ENCODE data around the gene KIF26B. TPM values are rescaled to one million over a fixed set of nuclear protein-coding genes. Genes with fewer than 3 reads are reported as not detected.
"Not testable (repeated sequence)": the region's sequence is repeated elsewhere in the genome, so short reads cannot be mapped to it uniquely, and the experiment has no call there.

The KIF26B gene
- polyA plus RNA-seq, 6 donors from 2014 or later, result 0.01 to 0.04 TPM; not detected in 4

GRCh38 chr1:245694753-245695195, 540.0 kb downstream of the KIF26B start:
- Mint-ChIP-seq H3K4me3 (no peak overlapping the region), H3K9me3 (no peaks in the 10 kb centered on the region), H3K27ac (no peak overlapping the region), H3K36me3 (no peaks in the 10 kb centered on the region), H3K4me1 (peaks cover 12 to 14% (median 13%) of the 10 kb centered on the region in 3 donors), H3K27me3 (peaks cover 0 to 4% (median under 1%) of the 10 kb centered on the region in 3 donors)
- ATAC-seq (ENCODE audit: low read depth in 2 of 2), result no peak
- no peak for DNase-seq

- H3K9me3 Mint-ChIP-seq, result no peaks in the 10 kb centered on the region
Observed at GRCh38 chr1:245695211-245695610, 540.4 kb downstream of the KIF26B start.

GRCh38 chr1:245695701-245696100, 540.9 kb downstream of the KIF26B start:
- not testable (repeated sequence) for H3K9me3 Mint-ChIP-seq; H3K36me3 Mint-ChIP-seq; ATAC-seq (ENCODE audit: low read depth in 2 of 2); H3K27ac Mint-ChIP-seq; DNase-seq; H3K4me3 Mint-ChIP-seq; H3K27me3 Mint-ChIP-seq
- H3K4me1 Mint-ChIP-seq, result peaks cover 14 to 20% (median 16%) of the 10 kb centered on the region in 3 donors

More at GRCh38 chr1:245695211-245695610, 540.4 kb downstream of the KIF26B start:
- Mint-ChIP-seq H3K27ac (peak overlapping the region in 1 of 6 donors; percentile 76), H3K36me3 (no peaks in the 10 kb centered on the region), H3K27me3 (peaks cover 0 to 4% (median 0%) of the 10 kb centered on the region in 3 donors), H3K4me3 (no peak overlapping the region), H3K4me1 (peaks cover 14 to 19% (median 16%) of the 10 kb centered on the region in 3 donors)
- DNase-seq (no peak), ATAC-seq (ENCODE audit: low read depth in 2 of 2) (no peak)

DNA sequence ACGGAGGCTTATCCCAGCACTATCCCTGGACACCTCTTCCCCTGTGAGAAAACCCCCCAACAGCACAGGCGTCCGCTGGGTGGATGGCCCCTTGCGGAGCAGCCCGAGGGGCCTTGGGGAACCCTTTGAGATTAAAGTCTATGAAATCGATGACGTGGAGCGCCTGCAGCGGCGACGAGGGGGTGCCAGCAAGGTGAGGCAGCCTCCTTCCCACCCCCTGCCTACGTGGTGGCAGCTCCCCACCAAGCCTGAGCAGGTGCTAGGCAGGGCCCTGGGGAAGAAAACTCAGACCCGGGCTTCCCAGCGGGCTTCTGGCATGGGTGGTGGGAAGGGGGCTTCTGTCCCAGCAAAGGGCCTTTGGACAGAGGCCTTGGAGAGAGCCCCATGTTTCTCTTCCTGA, 543.3 kb downstream of the KIF26B start:
- no peak for DNase-seq
- peaks cover 14 to 20% (median 20%) of the 10 kb centered on the region in 3 donors for H3K4me1 Mint-ChIP-seq
- no peak overlapping the region for H3K4me3 Mint-ChIP-seq
- peak overlapping the region in 3 of 6 donors; percentile 79 to 98 (median 84) for H3K27ac Mint-ChIP-seq
- ATAC-seq (ENCODE audit: low read depth in 2 of 2), result no peak
- no peaks in the 10 kb centered on the region for H3K36me3 Mint-ChIP-seq
- H3K27me3 Mint-ChIP-seq, result no peaks in the 10 kb centered on the region
- H3K9me3 Mint-ChIP-seq, result no peaks in the 10 kb centered on the region

DNA sequence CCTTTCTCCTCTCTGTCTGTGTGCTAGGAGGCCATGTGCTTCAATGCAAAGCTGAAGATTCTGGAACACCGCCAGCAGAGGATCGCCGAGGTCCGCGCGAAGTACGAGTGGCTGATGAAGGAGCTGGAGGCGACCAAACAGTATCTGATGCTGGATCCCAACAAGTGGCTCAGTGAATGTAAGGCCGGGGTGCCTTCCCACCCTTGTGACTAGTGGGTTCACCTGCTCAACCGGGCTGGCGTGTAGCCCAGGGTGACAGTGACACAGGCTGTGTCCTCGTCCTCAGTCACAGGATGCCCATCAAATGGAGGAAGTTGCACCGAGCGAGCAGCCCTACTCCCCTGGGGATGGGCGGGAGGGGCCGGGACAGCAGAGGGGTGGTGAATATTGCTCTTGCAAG, 544.1 kb downstream of the KIF26B start:
- peak overlapping the region; percentile 74 to 98 (median 86) for H3K27ac Mint-ChIP-seq
- ATAC-seq (ENCODE audit: low read depth in 2 of 2) (peak; percentile 93 to 94), DNase-seq (peak; percentile 62)
- peak overlapping the region in 5 of 8 donors; percentile 23 to 75 (median 65) for H3K4me3 Mint-ChIP-seq
- H3K27me3 Mint-ChIP-seq, result no peaks in the 10 kb centered on the region
- no peaks in the 10 kb centered on the region for H3K36me3 Mint-ChIP-seq
- peaks cover 14 to 20% (median 20%) of the 10 kb centered on the region in 3 donors for H3K4me1 Mint-ChIP-seq
- H3K9me3 Mint-ChIP-seq, result no peaks in the 10 kb centered on the region

DNA sequence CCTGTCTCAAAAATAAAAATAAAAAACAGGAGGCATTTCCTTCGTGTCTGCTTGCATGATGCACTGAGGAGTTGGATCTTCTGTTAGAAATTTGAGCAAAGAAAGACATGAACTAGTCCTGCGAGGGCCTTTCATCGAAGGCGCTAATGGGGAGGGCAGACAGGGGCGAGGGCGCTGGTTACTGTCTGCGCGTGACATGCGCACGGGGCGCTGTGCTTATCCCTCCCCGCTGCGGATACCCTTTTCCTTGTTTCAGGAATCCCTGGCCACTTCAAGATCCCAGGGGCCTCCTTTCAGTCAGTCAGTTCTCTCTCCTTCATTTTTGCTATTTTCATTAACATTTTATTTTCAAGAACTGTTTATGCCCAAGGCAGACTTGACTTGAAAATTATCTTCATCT, 545.8 kb downstream of the KIF26B start:
- no peak overlapping the region for H3K4me3 Mint-ChIP-seq
- H3K27ac Mint-ChIP-seq, result no peak overlapping the region
- no peaks in the 10 kb centered on the region for H3K27me3 Mint-ChIP-seq
- ATAC-seq (ENCODE audit: low read depth in 2 of 2) (no peak), DNase-seq (no peak)
- H3K36me3 Mint-ChIP-seq, result no peaks in the 10 kb centered on the region
- H3K9me3 Mint-ChIP-seq, result no peaks in the 10 kb centered on the region
- peaks cover 16 to 20% (median 20%) of the 10 kb centered on the region in 3 donors for H3K4me1 Mint-ChIP-seq

- Mint-ChIP-seq H3K4me1 (peaks cover 16 to 20% (median 20%) of the 10 kb centered on the region in 3 donors), H3K27me3 (no peaks in the 10 kb centered on the region), H3K36me3 (no peaks in the 10 kb centered on the region), H3K9me3 (no peaks in the 10 kb centered on the region), H3K27ac (peak overlapping the region in 2 of 6 donors; percentile 18 to 94), H3K4me3 (no peak overlapping the region)
- DNase-seq, result no peak
- no peak for ATAC-seq (ENCODE audit: low read depth in 2 of 2)
Observed at GRCh38 chr1:245701631-245702030, 546.8 kb downstream of the KIF26B start.

DNA sequence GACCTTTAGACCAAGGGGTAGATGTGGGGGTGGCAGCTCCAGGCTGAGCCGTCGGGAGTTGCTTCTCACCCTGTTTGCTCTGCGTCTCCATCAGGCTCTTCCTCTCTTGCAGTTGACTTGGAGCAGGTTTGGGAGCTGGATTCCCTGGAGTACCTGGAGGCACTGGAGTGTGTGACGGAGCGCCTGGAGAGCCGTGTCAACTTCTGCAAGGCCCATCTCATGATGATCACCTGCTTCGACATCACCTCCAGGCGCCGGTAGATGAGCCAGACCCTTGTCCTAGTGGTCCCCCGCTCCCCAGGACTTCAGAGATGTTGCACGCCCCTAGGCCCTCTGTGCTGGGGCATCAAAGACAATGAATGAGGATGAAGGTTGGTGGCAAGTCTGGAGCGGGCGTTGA, 547.6 kb downstream of the KIF26B start:
- peak overlapping the region in 1 of 6 donors; percentile 34 for H3K27ac Mint-ChIP-seq
- H3K4me3 Mint-ChIP-seq, result no peak overlapping the region
- no peaks in the 10 kb centered on the region for H3K36me3 Mint-ChIP-seq
- DNase-seq, result no peak
- no peaks in the 10 kb centered on the region for H3K9me3 Mint-ChIP-seq
- ATAC-seq (ENCODE audit: low read depth in 2 of 2), result no peak
- H3K4me1 Mint-ChIP-seq, result peaks cover 16 to 20% (median 20%) of the 10 kb centered on the region in 3 donors
- no peaks in the 10 kb centered on the region for H3K27me3 Mint-ChIP-seq

DNA sequence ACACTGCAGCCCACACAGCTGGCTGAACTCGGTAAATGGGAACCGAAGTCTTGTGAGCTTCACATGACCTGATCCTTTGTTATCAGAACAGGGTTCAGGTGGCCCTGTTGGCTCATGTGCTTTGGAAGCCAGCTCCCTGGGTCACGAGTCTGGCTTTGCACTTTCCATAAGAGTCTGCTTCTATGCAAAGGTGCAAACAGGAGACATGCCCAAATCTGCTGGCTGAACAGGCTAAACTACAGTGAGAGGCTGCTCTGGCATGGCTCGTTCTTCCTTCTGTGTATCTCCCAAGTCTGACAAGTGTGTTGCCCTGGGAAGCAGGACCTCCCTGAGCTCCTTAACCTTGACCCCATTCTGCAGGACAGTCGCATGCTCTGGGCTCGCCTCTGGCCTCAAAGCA, 549.6 kb downstream of the KIF26B start:
- ATAC-seq (ENCODE audit: low read depth in 2 of 2), result no peak
- DNase-seq, result no peak
- Mint-ChIP-seq H3K4me3 (no peak overlapping the region), H3K27me3 (no peaks in the 10 kb centered on the region), H3K4me1 (peaks cover 8 to 11% (median 10%) of the 10 kb centered on the region in 3 donors), H3K36me3 (no peaks in the 10 kb centered on the region), H3K9me3 (no peaks in the 10 kb centered on the region), H3K27ac (no peak overlapping the region)

DNA sequence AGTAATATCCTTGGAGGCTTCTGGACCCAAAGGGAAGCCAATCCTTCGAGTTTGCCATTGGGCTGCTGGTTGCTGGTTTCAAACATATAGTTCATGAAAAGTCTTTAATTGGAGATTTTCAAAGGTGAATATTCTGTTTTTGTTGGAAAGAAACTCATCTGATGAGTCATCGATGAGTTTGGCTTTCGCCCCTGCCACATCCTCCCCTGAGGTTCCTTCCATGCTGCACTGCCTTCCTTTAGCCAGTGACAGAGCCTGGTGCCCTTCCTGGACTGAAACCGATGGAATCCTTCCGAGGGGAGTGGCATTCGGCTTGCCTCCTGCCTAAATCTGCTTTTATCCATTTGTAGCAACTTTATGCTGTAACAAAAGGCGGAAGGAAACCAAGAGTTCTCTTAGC, 550.0 kb downstream of the KIF26B start:
- ATAC-seq (ENCODE audit: low read depth in 2 of 2) (no peak), DNase-seq (no peak)
- no peak overlapping the region for H3K27ac Mint-ChIP-seq
- H3K36me3 Mint-ChIP-seq, result no peaks in the 10 kb centered on the region
- H3K4me1 Mint-ChIP-seq, result peaks cover 4 to 7% (median 6%) of the 10 kb centered on the region in 3 donors
- no peak overlapping the region for H3K4me3 Mint-ChIP-seq
- H3K9me3 Mint-ChIP-seq, result no peaks in the 10 kb centered on the region
- no peaks in the 10 kb centered on the region for H3K27me3 Mint-ChIP-seq

DNA sequence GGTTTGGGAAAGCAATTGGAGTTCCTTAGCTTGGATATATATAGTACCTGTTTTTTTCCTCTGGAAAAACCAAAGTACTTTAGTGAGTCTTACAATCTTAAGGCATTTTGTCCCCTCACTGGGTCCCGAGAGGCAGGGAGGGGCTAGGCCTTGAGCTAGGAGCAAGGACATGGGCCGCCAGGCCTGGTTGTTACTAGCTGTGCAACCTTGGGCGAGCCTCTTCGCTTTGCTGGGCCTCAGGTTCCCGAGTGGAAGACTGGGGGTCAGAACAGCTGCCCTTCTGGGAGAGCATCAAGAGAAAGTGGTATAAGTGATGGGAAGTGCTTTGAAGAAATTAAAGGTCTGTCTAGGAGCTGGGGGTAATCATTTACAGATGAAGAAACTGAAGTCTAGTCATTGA, 553.2 kb downstream of the KIF26B start:
- Mint-ChIP-seq H3K9me3 (no peaks in the 10 kb centered on the region), H3K4me1 (peaks cover 0 to 10% (median 4%) of the 10 kb centered on the region in 3 donors), H3K36me3 (no peaks in the 10 kb centered on the region), H3K27ac (no peak overlapping the region), H3K27me3 (peaks cover 0 to 8% (median 0%) of the 10 kb centered on the region in 3 donors), H3K4me3 (no peak overlapping the region)
- DNase-seq, result no peak
- ATAC-seq (ENCODE audit: low read depth in 2 of 2), result no peak

DNA sequence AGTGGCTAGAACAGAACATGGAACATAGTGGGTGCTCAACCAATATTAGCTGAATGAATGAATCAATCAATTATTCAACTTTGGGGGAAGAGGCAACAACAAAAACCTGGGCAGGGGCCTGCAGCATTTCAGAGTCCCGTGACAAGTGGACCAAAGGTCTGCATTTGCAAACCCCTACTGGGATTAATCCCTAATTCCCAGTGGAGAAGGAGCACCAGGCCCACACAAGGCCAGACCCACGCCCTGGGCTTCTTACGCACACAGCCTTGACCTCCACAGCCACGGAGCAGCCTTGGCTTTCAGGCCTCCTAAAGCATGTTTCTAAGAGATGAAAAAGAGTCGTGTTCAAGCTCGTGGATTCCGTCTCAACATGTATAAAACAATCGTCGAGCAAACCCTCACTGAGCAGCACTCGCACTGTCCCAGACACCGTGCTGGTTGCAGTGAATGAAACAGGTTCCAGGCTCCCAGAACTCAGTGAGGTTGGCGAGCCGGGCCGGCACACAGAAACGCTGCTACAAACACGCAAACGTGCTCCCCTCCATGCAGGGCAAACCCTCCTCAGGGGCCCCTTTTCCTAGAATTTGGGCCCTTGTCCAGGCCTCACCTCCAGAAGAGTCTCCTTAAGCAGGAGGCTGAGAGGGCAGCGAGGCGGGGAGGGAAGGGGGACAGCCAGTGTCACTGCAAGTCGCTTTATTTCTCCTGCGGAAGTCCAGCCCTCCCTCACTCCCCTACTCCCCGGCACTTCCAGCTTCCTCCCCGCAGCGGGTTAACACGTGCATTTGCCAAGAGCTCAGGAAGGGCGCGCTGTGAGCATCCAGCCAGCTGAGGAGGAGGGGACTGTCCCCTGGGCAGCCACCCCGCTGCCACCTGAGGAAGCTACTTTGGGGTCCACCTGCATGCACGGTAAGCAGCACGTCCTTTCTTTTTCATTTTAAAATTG, 556.4 kb downstream of the KIF26B start:
- Mint-ChIP-seq H3K27me3 (peaks cover 0 to 8% (median 0%) of the 10 kb centered on the region in 3 donors), H3K9me3 (no peaks in the 10 kb centered on the region), H3K4me3 (no peak overlapping the region), H3K36me3 (no peaks in the 10 kb centered on the region), H3K27ac (no peak overlapping the region), H3K4me1 (peaks cover 0 to 13% (median 4%) of the 10 kb centered on the region in 3 donors)
- DNase-seq (no peak), ATAC-seq (ENCODE audit: low read depth in 2 of 2) (no peak)

DNA sequence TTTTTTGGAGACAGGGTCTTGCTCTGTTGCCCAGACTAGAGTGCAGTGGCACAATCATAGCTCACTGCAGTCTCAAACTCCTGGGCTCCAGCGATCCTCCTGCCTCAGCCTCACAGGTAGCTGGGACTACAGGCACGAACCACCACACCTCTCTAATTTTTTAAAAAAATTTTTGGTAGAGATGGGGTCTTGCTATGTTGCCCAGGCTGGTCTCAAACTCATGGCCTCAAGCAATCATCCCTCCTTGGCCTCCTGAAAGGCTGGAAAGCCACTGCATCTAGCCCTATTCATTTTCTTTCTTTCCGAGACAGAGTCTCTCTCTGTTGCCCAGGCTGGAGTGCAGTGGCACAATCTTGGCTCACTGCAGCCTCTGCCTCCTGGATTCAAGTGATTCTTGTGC, 559.2 kb downstream of the KIF26B start:
- H3K27me3 Mint-ChIP-seq; H3K9me3 Mint-ChIP-seq; ATAC-seq (ENCODE audit: low read depth in 2 of 2); H3K4me3 Mint-ChIP-seq; DNase-seq; H3K36me3 Mint-ChIP-seq: not testable (repeated sequence)
- Mint-ChIP-seq H3K27ac (peak overlapping the region in 1 of 6 donors; percentile 58), H3K4me1 (peaks cover 0 to 13% (median 4%) of the 10 kb centered on the region in 3 donors)

GRCh38 chr1:245715291-245715701, 560.5 kb downstream of the KIF26B start:
- peaks cover 0 to 8% (median 0%) of the 10 kb centered on the region in 3 donors for H3K27me3 Mint-ChIP-seq
- ATAC-seq (ENCODE audit: low read depth in 2 of 2) (no peak), DNase-seq (no peak)
- H3K9me3 Mint-ChIP-seq, result peaks cover 0 to 2% (median 0%) of the 10 kb centered on the region in 7 donors
- no peak overlapping the region for H3K27ac Mint-ChIP-seq
- H3K4me1 Mint-ChIP-seq, result peaks cover 0 to 13% (median 4%) of the 10 kb centered on the region in 3 donors
- H3K4me3 Mint-ChIP-seq, result no peak overlapping the region
- no peaks in the 10 kb centered on the region for H3K36me3 Mint-ChIP-seq

All from naive B cell (primary cell).